MCF 10A (cell line): Measurements from ENCODE around the gene PNMA8A. TPM values are rescaled to one million over a fixed set of nuclear protein-coding genes. Genes with fewer than 3 reads are reported as not detected.

Experiments
- BruUV-seq: library from RNA; stranded (reverse); fragments of 400-500 nt; replicated peaks from 2 replicates; lab custom pipeline; 2021; lab: Mats Ljungman, UMichigan
- CTCF ChIA-PET: fragments of 300-600 bp; sonication (Branson Sonifier 250); formaldehyde crosslinking; extraction: SDS; loops from one replicate; lab custom pipeline; 2021; ENCODE audit warnings: antibody characterized with exemption, inconsistent platforms; lab: Yijun Ruan, JAX
- POLR2A ChIA-PET: fragments of 300-600, 350-650 bp; sonication (Branson Sonifier 250); formaldehyde crosslinking; extraction: SDS; loops from one replicate; lab custom pipeline; 2020; ENCODE audit warnings: antibody characterized with exemption, inconsistent platforms; lab: Yijun Ruan, JAX
- DNase-seq: peaks from one replicate; pipeline ENCODE4 v3.0.0-alpha.2; 2018; ENCODE audit not compliant: unreplicated experiment
- H3K27ac Mint-ChIP-seq: one replicate; pipeline ENCODE4 v1.8.0; 2022; ENCODE audit warnings: mild to moderate bottlenecking, low read depth, mixed read lengths; ENCODE audit not compliant: unreplicated experiment
- H3K27me3 Mint-ChIP-seq: one replicate; pipeline ENCODE4 v1.8.0; 2022; ENCODE audit warnings: mixed read lengths; ENCODE audit not compliant: insufficient read depth, unreplicated experiment
- H3K36me3 Mint-ChIP-seq: one replicate; pipeline ENCODE4 v1.8.0; 2022; ENCODE audit warnings: mild to moderate bottlenecking, moderate library complexity, mixed read lengths; ENCODE audit not compliant: insufficient read depth, unreplicated experiment
- H3K4me1 Mint-ChIP-seq: one replicate; pipeline ENCODE4 v1.8.0; 2022; ENCODE audit warnings: mixed read lengths; ENCODE audit not compliant: insufficient read depth, unreplicated experiment
- H3K4me3 Mint-ChIP-seq: one replicate; pipeline ENCODE4 v1.8.0; 2022; ENCODE audit warnings: mild to moderate bottlenecking, moderate library complexity, mixed read lengths; ENCODE audit not compliant: unreplicated experiment
- H3K9me3 Mint-ChIP-seq: one replicate; pipeline ENCODE4 v1.8.0; 2022; ENCODE audit warnings: mixed read lengths; ENCODE audit not compliant: unreplicated experiment
- intact Hi-C: fragments of 100-400 bp; cut with micrococcal nuclease; formaldehyde crosslinking; loops from 2 replicates; pipeline ENCODE4 v1.14.1; 2022
- total RNA-seq: library from RNA; stranded (reverse); gene quantifications from 2 replicates; pipeline ENCODE4 v1.2.3, GENCODE V29; 2022
- TF ChIP-seq, protein P1 (sequence below): fragments of 200-600 bp; IDR thresholded peaks from one replicate; pipeline ENCODE4 v1.8.0; 2022; ENCODE audit warnings: antibody characterized with exemption, mild to moderate bottlenecking; ENCODE audit not compliant: unreplicated experiment

The PNMA8A gene
- total RNA-seq, 1 experiment from 2014 or later, result 7.6 TPM

- Mint-ChIP-seq H3K27ac (no peak overlapping the region), H3K9me3 (no peaks in the 10 kb centered on the region), H3K36me3 (no peaks in the 10 kb centered on the region), H3K4me3 (no peak overlapping the region), H3K27me3 (no peaks in the 10 kb centered on the region), H3K4me1 (peaks cover 9% of the 10 kb centered on the region)
- CTCF ChIA-PET, result interaction anchor here (0.7 to 3.4 kb wide), 2 partner anchors 84 to 87 kb away, joined by 3 to 37 read pairs; no protein-coding TSS in a partner anchor
- POLR2A ChIA-PET, result interaction anchor here (1.7 kb wide), 1 partner anchor 8 kb away, joined by 4 read pairs; no protein-coding TSS in a partner anchor
- intact Hi-C loops, result no loop called here
- TF ChIP-seq, protein P1, sequence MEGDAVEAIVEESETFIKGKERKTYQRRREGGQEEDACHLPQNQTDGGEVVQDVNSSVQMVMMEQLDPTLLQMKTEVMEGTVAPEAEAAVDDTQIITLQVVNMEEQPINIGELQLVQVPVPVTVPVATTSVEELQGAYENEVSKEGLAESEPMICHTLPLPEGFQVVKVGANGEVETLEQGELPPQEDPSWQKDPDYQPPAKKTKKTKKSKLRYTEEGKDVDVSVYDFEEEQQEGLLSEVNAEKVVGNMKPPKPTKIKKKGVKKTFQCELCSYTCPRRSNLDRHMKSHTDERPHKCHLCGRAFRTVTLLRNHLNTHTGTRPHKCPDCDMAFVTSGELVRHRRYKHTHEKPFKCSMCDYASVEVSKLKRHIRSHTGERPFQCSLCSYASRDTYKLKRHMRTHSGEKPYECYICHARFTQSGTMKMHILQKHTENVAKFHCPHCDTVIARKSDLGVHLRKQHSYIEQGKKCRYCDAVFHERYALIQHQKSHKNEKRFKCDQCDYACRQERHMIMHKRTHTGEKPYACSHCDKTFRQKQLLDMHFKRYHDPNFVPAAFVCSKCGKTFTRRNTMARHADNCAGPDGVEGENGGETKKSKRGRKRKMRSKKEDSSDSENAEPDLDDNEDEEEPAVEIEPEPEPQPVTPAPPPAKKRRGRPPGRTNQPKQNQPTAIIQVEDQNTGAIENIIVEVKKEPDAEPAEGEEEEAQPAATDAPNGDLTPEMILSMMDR, result no peak
- BruUV-seq, result no TSS peak
- DNase-seq, result no peak
Measured at GRCh38 chr19:46481947-46482346, 10.6 kb upstream of the PNMA8A start.

DNA sequence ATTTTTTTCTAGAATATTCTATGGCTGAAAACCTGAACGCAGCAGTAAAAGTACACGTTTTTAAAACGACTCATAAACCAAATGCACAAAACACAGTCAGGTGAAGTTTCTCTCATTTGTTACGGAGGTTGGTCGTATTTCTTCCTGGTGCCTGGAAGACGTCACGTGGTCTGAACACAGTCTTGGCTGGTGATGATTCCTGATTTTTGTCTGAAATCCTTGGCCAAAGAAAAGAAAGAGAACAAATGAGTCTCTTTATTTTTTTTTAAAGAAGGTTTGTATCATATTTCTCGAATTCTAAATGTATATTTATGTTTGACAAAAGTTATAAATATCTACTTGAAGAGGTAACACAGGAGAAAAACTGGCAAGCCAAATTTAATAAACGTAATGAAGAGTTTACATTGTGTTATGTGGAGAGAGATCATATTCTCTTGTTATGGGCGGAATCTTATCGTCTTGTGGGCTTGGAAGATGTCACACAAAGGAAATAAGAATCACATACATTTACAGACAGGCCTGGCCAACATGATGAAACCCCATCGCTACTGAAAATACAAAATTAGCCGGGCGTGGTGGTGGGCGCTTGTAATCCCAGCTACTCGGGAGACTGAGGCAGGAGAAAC, 10.0 kb upstream of the PNMA8A start:
- ChIA-PET CTCF (interaction anchor here (0.6 to 2.5 kb wide), 4 partner anchors 38 to 85 kb away, joined by 3 to 10 read pairs (median 4); no protein-coding TSS in a partner anchor), POLR2A (interaction anchor here (0.8 to 1.2 kb wide), 3 partner anchors 15 to 64 kb away, joined by 3 to 4 read pairs (median 3); no protein-coding TSS in a partner anchor)
- TF ChIP-seq, protein P1, result no peak
- Mint-ChIP-seq H3K36me3 (no peaks in the 10 kb centered on the region), H3K27ac (no peak overlapping the region), H3K4me3 (no peak overlapping the region), H3K27me3 (no peaks in the 10 kb centered on the region), H3K9me3 (no peaks in the 10 kb centered on the region), H3K4me1 (peaks cover 9% of the 10 kb centered on the region)
- DNase-seq, result no peak
- no TSS peak for BruUV-seq
- intact Hi-C loops, result no loop called here

DNA sequence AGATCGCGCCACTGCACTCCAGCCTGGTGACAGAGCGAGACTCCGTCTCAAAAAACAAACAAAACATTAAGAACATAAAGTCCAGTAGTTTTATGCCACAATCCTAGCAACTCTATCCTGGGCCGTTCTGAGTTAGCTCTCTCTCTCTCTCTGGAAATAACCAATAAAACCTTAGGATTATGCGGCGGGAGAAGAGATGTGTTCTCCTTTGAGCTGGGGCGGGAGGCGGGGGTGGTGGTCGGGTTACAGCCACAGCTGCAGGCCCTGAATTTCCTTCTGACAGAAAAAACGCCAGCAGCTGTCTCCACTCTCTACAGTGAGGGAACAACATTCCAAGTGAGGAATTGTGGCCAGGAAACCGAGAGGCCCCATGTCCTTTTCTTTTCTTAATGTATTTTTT, 9.1 kb upstream of the PNMA8A start:
- H3K4me1 Mint-ChIP-seq, result peaks cover 14% of the 10 kb centered on the region
- POLR2A ChIA-PET, result interaction anchor here (0.6 to 1.2 kb wide), 3 partner anchors 14 to 63 kb away, joined by 3 read pairs; no protein-coding TSS in a partner anchor

More for the DNA sequence above, 9.1 kb upstream of the PNMA8A start:
- H3K27ac Mint-ChIP-seq, result no peak overlapping the region
- TF ChIP-seq, protein P1, result no peak
- DNase-seq, result no peak
- no peaks in the 10 kb centered on the region for H3K27me3 Mint-ChIP-seq
- no peak overlapping the region for H3K4me3 Mint-ChIP-seq
- BruUV-seq, result no TSS peak
- H3K9me3 Mint-ChIP-seq, result no peaks in the 10 kb centered on the region
- intact Hi-C loops, result no loop called here
- no peaks in the 10 kb centered on the region for H3K36me3 Mint-ChIP-seq
- CTCF ChIA-PET, result interaction anchor here (1.3 to 2.5 kb wide), 2 partner anchors 78 to 84 kb away, joined by 3 to 10 read pairs; no protein-coding TSS in a partner anchor
